ENCODE data around the gene TEX13B. TPM values are rescaled to one million over a fixed set of nuclear protein-coding genes. Genes with fewer than 3 reads are reported as not detected.

The TEX13B gene
- total RNA-seq, result not detected

GRCh38 chrX:107982356-107982755, at the start of gene TEX13B:
TEX13B (minus strand) TSS chrX:107982370; CDS start chrX:107982127, 243 bp downstream.
- intact Hi-C loops (cut with DNase I), result no loop called here
- no peak for TF ChIP-seq POLR2A (IDR thresholded peaks at IDR 0.05; ENCODE audit: low read depth)
- no peak for TF ChIP-seq EP300 (IDR thresholded peaks at IDR 0.05)
- H3K36me3 ChIP-seq, result no peaks in the 10 kb centered on the region

GRCh38 chrX:108029928-108030711, 48.0 kb upstream of the TEX13B start:
- Histone ChIP-seq H3K4me3 (no peak overlapping the region), H3K27me3 (peaks cover 0 to 8% (median 0%) of the 10 kb centered on the region in 4 donors), H3K27ac (replicated peaks in 1 of 4) (no peak overlapping the region), H3K36me3 (no peaks in the 10 kb centered on the region), H3K9me3 (no peaks in the 10 kb centered on the region), H3K4me1 (no peaks in the 10 kb centered on the region)
- DNase-seq (ENCODE audit: extremely low spot score), result no peak
- intact Hi-C loops (cut with DNase I), result no loop called here
- TF ChIP-seq POLR2A (IDR thresholded peaks at IDR 0.05; ENCODE audit: low read depth) (no peak), CTCF (IDR thresholded peaks at IDR 0.05) (no peak), POLR2AphosphoS5 (IDR thresholded peaks at IDR 0.05) (no peak), EP300 (IDR thresholded peaks at IDR 0.05) (no peak)
- WGBS, result 83% methylated on average over 5 of the region's 5 CpGs

More at GRCh38 chrX:107982356-107982755, at the start of gene TEX13B:
- no peaks in the 10 kb centered on the region for H3K9me3 ChIP-seq
- no peak for DNase-seq (ENCODE audit: extremely low spot score)
- H3K4me3 ChIP-seq, result no peak within 1 kb of the TSS
- 84% methylated on average over 6 of the region's 6 CpGs for WGBS
- H3K27ac ChIP-seq (replicated peaks in 1 of 4), result no peak within 1 kb of the TSS
- H3K27me3 ChIP-seq, result no peaks in the 10 kb centered on the region
- no peaks in the 10 kb centered on the region for H3K4me1 ChIP-seq

- H3K27ac ChIP-seq (replicated peaks in 1 of 4), result no peak overlapping the region
- TF ChIP-seq POLR2A (IDR thresholded peaks at IDR 0.05; ENCODE audit: low read depth) (no peak), POLR2AphosphoS5 (IDR thresholded peaks at IDR 0.05) (no peak), CTCF (IDR thresholded peaks at IDR 0.05) (no peak), EP300 (IDR thresholded peaks at IDR 0.05) (no peak)
- WGBS, result 84% methylated on average over 1 of the region's 1 CpG
- H3K36me3 ChIP-seq, result no peaks in the 10 kb centered on the region
- H3K4me3 ChIP-seq, result no peak overlapping the region
- H3K4me1 ChIP-seq, result no peaks in the 10 kb centered on the region
- no peak for DNase-seq (ENCODE audit: extremely low spot score)
- H3K27me3 ChIP-seq, result peaks cover 0 to 8% (median 0%) of the 10 kb centered on the region in 4 donors
- intact Hi-C loops (cut with DNase I), result no loop called here
- no peaks in the 10 kb centered on the region for H3K9me3 ChIP-seq
Observed at GRCh38 chrX:108028854-108029253, 46.7 kb upstream of the TEX13B start.

GRCh38 chrX:108025954-108026600, 43.9 kb upstream of the TEX13B start:
- 93% methylated on average over 2 of the region's 2 CpGs for WGBS
- Histone ChIP-seq H3K36me3 (no peaks in the 10 kb centered on the region), H3K4me3 (no peak overlapping the region), H3K27ac (replicated peaks in 1 of 4) (no peak overlapping the region), H3K4me1 (no peaks in the 10 kb centered on the region), H3K9me3 (no peaks in the 10 kb centered on the region), H3K27me3 (peaks cover 0 to 8% (median 0%) of the 10 kb centered on the region in 4 donors)
- no peak for TF ChIP-seq POLR2A (IDR thresholded peaks at IDR 0.05; ENCODE audit: low read depth)
- no peak for TF ChIP-seq POLR2AphosphoS5 (IDR thresholded peaks at IDR 0.05)
- TF ChIP-seq CTCF (IDR thresholded peaks at IDR 0.05), result no peak
- no peak for TF ChIP-seq EP300 (IDR thresholded peaks at IDR 0.05)
- no peak for DNase-seq (ENCODE audit: extremely low spot score)
- intact Hi-C loops (cut with DNase I), result no loop called here

GRCh38 chrX:108025376-108025775, 43.2 kb upstream of the TEX13B start:
- peaks cover 0 to 8% (median 0%) of the 10 kb centered on the region in 4 donors for H3K27me3 ChIP-seq
- 83% methylated on average over 1 of the region's 1 CpG for WGBS
- TF ChIP-seq CTCF (IDR thresholded peaks at IDR 0.05) (no peak), POLR2AphosphoS5 (IDR thresholded peaks at IDR 0.05) (no peak), EP300 (IDR thresholded peaks at IDR 0.05) (no peak), POLR2A (IDR thresholded peaks at IDR 0.05; ENCODE audit: low read depth) (no peak)
- intact Hi-C loops (cut with DNase I), result no loop called here
- H3K36me3 ChIP-seq, result no peaks in the 10 kb centered on the region
- no peak overlapping the region for H3K4me3 ChIP-seq
- no peak overlapping the region for H3K27ac ChIP-seq (replicated peaks in 1 of 4)
- no peaks in the 10 kb centered on the region for H3K4me1 ChIP-seq
- H3K9me3 ChIP-seq, result no peaks in the 10 kb centered on the region
- DNase-seq (ENCODE audit: extremely low spot score), result no peak

Data from esophagus muscularis mucosa (tissue), 4 donors.